Skeletal muscle tissue (tissue), 4 donors: ENCODE measurements around the gene CCDC175. TPM values are rescaled to one million over a fixed set of nuclear protein-coding genes. Genes with fewer than 3 reads are reported as not detected.

Source experiments
- H3K27ac ChIP-seq: one replicate; pipeline ENCODE4 v1.7.0; 2013; ENCODE audit warnings: mild to moderate bottlenecking, low read depth, low read length, inconsistent platforms
- H3K27me3 ChIP-seq, 3 donors: one replicate each; pipeline ENCODE4 v1.7.0; 2013; ENCODE audit warnings: low read length in 3 of 3; ENCODE audit not compliant: control insufficient read depth in 3 of 3, insufficient read depth in 3 of 3
- H3K36me3 ChIP-seq, 3 donors: one replicate each; pipeline ENCODE4 v1.7.0; 2013; ENCODE audit warnings: low read length in 3 of 3; ENCODE audit not compliant: control insufficient read depth in 3 of 3, insufficient read depth in 3 of 3
- H3K4me1 ChIP-seq, 3 donors: one replicate each; pipeline ENCODE4 v1.7.0; 2013; ENCODE audit warnings: low read length in 3 of 3, mild to moderate bottlenecking in 3 of 3; ENCODE audit not compliant: control insufficient read depth in 3 of 3, insufficient read depth in 3 of 3
- H3K4me3 ChIP-seq, 3 donors: one replicate each; pipeline ENCODE4 v1.7.0; 2013; ENCODE audit warnings: low read length in 3 of 3
- H3K9ac ChIP-seq, 3 donors: one replicate each; pipeline ENCODE4 v1.7.0; 2013; ENCODE audit warnings: low read length in 3 of 3, mild to moderate bottlenecking in 3 of 3, moderate library complexity in 2 of 3, low read depth in 1 of 3
- H3K9me3 ChIP-seq, 3 donors: one replicate each; pipeline ENCODE4 v1.7.0; 2013; ENCODE audit warnings: low read length in 3 of 3; ENCODE audit not compliant: control insufficient read depth in 3 of 3
- total RNA-seq: library from RNA; depleted of rRNA; stranded (reverse); fragments of >200 nt; gene quantifications from one replicate; pipeline ENCODE4 v1.2.3, GENCODE V29; 2014
- donor health status: Osteomylitis.

CCDC175 gene
- total RNA-seq, 1 donor from 2014 or later: not detected

DNA sequence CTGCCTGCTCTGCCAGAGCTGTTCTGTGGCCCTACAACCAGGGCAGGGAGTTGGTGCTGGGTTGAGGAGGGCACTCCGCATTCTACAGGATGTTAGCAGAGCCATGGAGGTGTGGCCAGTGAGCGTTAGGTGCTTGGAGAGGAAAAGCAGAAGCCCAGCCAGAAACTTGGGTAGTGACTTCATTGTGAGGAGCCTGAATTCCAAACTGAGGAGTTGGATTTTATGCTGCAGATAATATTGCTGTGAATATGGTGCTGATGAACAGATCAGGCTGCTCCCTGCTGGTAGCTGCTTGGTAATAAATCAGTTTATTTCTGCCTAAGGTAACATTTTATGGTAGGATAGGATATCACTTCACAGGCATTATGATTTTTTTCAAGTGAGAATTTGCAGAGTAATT is 7.1 kb upstream of the CCDC175 start:
- H3K4me1 ChIP-seq: no peaks in the 10 kb centered on the region
- no peak overlapping the region for H3K27ac ChIP-seq
- H3K4me3 ChIP-seq: no peak overlapping the region
- no peaks in the 10 kb centered on the region for H3K9me3 ChIP-seq
- H3K9ac ChIP-seq: no peak overlapping the region
- H3K27me3 ChIP-seq: no peaks in the 10 kb centered on the region
- no peaks in the 10 kb centered on the region for H3K36me3 ChIP-seq

DNA sequence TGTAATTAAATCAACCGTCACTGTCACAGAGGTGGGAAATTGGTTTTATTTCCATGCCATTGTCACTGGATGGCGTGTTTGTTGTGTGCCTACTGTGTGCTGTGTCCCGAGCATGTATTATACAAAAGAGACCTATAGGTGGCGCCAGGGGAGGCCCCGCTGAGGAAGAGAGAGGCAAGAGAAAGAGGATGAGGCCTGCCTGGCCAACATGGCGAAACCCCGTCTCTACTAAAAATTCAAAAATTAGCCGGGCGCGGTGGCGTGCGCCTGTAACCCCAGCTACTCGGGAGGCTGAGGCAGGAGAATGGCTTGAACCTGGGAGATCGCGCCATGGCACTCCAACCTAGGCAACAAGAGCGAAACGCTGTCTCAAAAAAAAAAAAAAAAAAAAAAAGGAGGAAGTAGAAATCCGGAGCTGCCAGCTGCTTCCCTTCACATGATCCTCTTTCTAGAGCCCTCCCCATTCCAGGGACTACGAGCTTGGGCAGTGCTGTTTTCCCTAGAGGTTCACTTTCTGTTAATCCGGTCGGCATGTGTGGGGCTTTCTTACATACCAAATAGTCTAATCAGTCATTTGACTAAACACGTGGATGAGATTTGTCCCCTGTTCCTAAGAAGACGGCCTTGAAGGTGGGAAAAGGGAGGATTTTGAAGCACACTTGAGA is 6.4 kb upstream of the CCDC175 start:
- H3K36me3 ChIP-seq: no peaks in the 10 kb centered on the region
- no peaks in the 10 kb centered on the region for H3K9me3 ChIP-seq
- H3K4me1 ChIP-seq: no peaks in the 10 kb centered on the region
- no peak overlapping the region for H3K4me3 ChIP-seq
- H3K27me3 ChIP-seq: peaks cover 0 to 3% (median 0%) of the 10 kb centered on the region in 3 donors
- no peak overlapping the region for H3K9ac ChIP-seq
- H3K27ac ChIP-seq: no peak overlapping the region

- Histone ChIP-seq H3K27ac (no peak overlapping the region), H3K9me3 (no peaks in the 10 kb centered on the region), H3K4me1 (no peaks in the 10 kb centered on the region), H3K27me3 (peaks cover 0 to 4% (median 0%) of the 10 kb centered on the region in 3 donors), H3K4me3 (no peak overlapping the region), H3K36me3 (no peaks in the 10 kb centered on the region), H3K9ac (no peak overlapping the region)
Measured at GRCh38 chr14:59582161-59582560, 5.5 kb upstream of the CCDC175 start.

DNA sequence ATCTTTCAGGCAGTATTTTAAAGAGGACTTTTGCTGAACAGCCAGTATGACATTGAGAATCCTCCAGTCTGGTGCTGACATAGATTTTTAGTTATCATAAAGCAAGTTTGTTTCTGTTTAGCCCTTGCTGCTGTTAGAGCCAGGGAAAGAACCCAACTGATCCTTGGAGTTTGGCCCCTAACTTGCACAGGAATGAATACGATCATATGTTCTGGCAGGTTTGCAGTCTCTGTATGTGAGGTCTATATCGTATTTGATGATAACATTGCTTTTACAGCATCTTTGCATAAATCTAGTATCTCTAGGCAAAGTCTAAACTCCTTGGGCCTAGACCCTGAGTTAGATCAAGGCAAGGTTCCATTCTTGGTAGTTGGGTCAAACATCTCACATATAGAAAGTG is 4.3 kb upstream of the CCDC175 start:
- H3K9me3 ChIP-seq: no peaks in the 10 kb centered on the region
- H3K36me3 ChIP-seq: no peaks in the 10 kb centered on the region
- peaks cover 6 to 7% (median 6%) of the 10 kb centered on the region in 3 donors for H3K4me1 ChIP-seq
- H3K4me3 ChIP-seq: no peak overlapping the region
- H3K27ac ChIP-seq: no peak overlapping the region
- H3K27me3 ChIP-seq: peaks cover 2 to 4% (median 3%) of the 10 kb centered on the region in 3 donors
- H3K9ac ChIP-seq: no peak overlapping the region

GRCh38 chr14:59570122-59570521 is 6.5 kb downstream of the CCDC175 start:
- no peak overlapping the region for H3K4me3 ChIP-seq
- no peaks in the 10 kb centered on the region for H3K27me3 ChIP-seq
- H3K4me1 ChIP-seq: no peaks in the 10 kb centered on the region
- no peak overlapping the region for H3K27ac ChIP-seq
- H3K36me3 ChIP-seq: no peaks in the 10 kb centered on the region
- no peak overlapping the region for H3K9ac ChIP-seq
- H3K9me3 ChIP-seq: no peaks in the 10 kb centered on the region

- no peaks in the 10 kb centered on the region for H3K27me3 ChIP-seq
- no peak overlapping the region for H3K27ac ChIP-seq
- H3K36me3 ChIP-seq: no peaks in the 10 kb centered on the region
- no peak overlapping the region for H3K9ac ChIP-seq
- no peak overlapping the region for H3K4me3 ChIP-seq
- no peaks in the 10 kb centered on the region for H3K9me3 ChIP-seq
- no peaks in the 10 kb centered on the region for H3K4me1 ChIP-seq
Measured at GRCh38 chr14:59566725-59567124, 9.9 kb downstream of the CCDC175 start.

DNA sequence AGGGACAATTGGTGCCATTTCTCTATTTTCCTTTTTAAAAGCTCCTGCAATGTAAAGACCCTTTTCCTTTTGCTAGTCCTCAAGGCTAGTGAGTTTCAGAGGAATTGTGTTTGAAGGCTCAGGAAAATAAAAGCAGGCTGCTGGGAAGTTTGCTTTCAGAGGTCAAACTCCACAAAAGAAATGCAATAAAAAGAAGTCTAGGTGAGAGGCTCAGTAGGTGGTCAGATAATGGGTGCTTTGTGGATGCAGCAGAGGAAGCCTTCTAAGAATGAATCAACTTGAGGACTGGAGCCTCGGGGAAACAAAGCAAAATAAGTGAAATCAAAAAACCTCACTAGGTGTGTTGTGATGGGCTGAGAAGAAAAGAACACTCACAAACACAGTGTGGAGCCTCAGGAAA is 10.3 kb downstream of the CCDC175 start:
- H3K27ac ChIP-seq: no peak overlapping the region

DNA sequence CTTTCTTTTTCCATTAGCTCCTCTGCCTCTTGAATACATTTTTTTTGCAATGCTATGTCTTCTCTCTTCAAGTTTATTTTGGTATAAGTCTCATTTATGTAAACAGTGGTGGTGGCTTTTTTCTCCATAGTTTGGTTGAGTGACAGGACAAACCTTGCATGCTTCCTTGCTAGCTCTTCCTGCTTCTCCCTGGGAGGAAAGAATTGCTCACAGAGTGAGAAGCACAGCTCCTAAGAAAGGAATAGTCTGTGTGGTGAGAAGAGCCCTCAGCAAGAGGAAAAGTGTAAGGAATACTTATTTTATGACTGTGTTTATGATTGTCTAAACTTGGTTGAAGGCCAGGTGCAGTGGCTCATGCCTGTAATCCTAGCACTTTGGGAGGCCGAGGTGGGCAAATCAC is 11.5 kb downstream of the CCDC175 start:
- H3K9ac ChIP-seq: no peak overlapping the region
- H3K9me3 ChIP-seq: no peaks in the 10 kb centered on the region
- no peak overlapping the region for H3K4me3 ChIP-seq
- no peaks in the 10 kb centered on the region for H3K27me3 ChIP-seq
- no peak overlapping the region for H3K27ac ChIP-seq
- H3K36me3 ChIP-seq: no peaks in the 10 kb centered on the region
- no peaks in the 10 kb centered on the region for H3K4me1 ChIP-seq

More for the DNA sequence above, 10.3 kb downstream of the CCDC175 start:
- H3K9ac ChIP-seq: no peak overlapping the region
- no peak overlapping the region for H3K4me3 ChIP-seq
- H3K9me3 ChIP-seq: no peaks in the 10 kb centered on the region
- no peaks in the 10 kb centered on the region for H3K36me3 ChIP-seq
- H3K4me1 ChIP-seq: no peaks in the 10 kb centered on the region
- no peaks in the 10 kb centered on the region for H3K27me3 ChIP-seq

DNA sequence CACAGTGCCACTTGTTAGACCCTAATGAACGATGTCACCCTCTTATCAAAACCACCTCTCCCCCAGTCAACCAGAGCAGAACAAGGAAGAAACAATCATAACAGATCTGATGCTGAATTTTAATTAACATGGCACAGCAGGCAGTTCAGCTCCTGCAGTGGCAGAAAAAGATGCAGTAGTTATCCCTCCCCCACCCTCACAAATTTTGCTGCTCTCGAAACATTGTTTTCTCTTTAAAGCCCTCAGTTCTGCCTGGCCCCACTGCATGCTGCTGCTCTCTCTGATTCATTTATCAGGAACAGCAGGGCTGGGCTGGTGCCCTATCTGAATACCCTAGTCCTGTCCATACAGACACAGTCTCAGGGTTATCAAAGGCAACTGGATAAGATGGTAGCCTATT is 12.2 kb downstream of the CCDC175 start:
- Histone ChIP-seq H3K4me3 (no peak overlapping the region), H3K27me3 (no peaks in the 10 kb centered on the region), H3K9me3 (no peaks in the 10 kb centered on the region), H3K27ac (no peak overlapping the region), H3K36me3 (no peaks in the 10 kb centered on the region), H3K4me1 (no peaks in the 10 kb centered on the region), H3K9ac (no peak overlapping the region)

- no peaks in the 10 kb centered on the region for H3K36me3 ChIP-seq
- no peaks in the 10 kb centered on the region for H3K4me1 ChIP-seq
- no peak overlapping the region for H3K27ac ChIP-seq
- H3K9me3 ChIP-seq: peaks cover 0 to 2% (median 0%) of the 10 kb centered on the region in 3 donors
- H3K4me3 ChIP-seq: no peak overlapping the region
- H3K9ac ChIP-seq: no peak overlapping the region
- H3K27me3 ChIP-seq: no peaks in the 10 kb centered on the region
Measured at GRCh38 chr14:59547310-59547709, 29.3 kb downstream of the CCDC175 start.
